Astrocyte of the spinal cord (primary cell): ENCODE results near the gene C13orf46.

ENCODE experiments used
- DNase-seq: peaks from one replicate; pipeline ENCODE4 v3.0.0; 2011; ENCODE audit warnings: low read depth, low spot score
- H3K4me3 ChIP-seq: 2 replicates; pipeline ENCODE4 v1.5.1; 2011; ENCODE audit warnings: low read depth, mild to moderate bottlenecking, low read length, moderate library complexity
- CTCF ChIP-seq: IDR thresholded peaks from 2 replicates; pipeline ENCODE4 v1.5.1; 2012; ENCODE audit warnings: low read depth, mild to moderate bottlenecking, low read length, inconsistent platforms
- in situ Hi-C: cut with HindIII; loops from 2 replicates; pipeline ENCODE4 v1.10.0; 2017; ENCODE audit warnings: low sequenced_read_pairs

The C13orf46 gene

GRCh38 chr13:113970810-113971470 lies 2.9 kb downstream of the C13orf46 start:
- in situ Hi-C loops: no loop called here
- DNase-seq: peak; percentile 24
- TF ChIP-seq CTCF: no peak
- no peak overlapping the region for H3K4me3 ChIP-seq

GRCh38 chr13:113969973-113970611 lies 3.8 kb downstream of the C13orf46 start:
- no peak for DNase-seq
- no peak overlapping the region for H3K4me3 ChIP-seq
- in situ Hi-C loops: no loop called here
- no peak for TF ChIP-seq CTCF

DNA sequence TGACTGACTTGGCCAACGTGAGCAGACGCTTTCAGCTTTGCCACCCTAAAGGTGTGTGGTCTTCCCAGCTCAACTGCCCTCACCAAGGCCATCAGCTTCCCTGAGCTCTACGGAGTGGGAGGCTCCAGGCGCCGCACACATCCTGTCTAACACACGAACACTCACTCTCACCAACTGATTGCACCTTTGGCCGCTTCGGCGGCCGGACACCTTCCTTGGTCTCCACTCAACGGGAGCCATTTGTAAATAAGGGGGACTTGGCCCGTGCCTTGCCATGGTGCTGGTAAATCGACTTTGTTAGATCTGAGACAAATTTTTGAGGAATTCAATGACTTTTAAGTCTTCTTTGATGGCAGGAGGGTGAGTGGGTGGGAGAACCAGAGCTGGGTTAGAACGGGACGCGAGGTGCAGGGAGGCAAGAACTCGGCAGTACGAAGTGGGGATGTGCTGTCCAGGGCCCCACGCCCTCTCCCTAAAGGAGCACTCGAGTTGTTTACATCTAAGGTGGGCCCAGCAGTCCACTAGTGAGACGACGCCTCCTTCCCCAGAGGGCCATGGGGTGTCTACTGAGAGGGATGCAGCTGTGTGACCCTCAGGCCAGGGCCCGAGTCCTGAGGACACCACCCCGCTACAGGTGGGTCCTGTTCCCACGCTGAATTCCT lies 4.4 kb downstream of the C13orf46 start:
- no peak for DNase-seq
- TF ChIP-seq CTCF: no peak
- in situ Hi-C loops: no loop called here
- H3K4me3 ChIP-seq: no peak overlapping the region

GRCh38 chr13:113968463-113969310 lies 5.2 kb downstream of the C13orf46 start:
- H3K4me3 ChIP-seq: no peak overlapping the region
- TF ChIP-seq CTCF: peak; percentile 14
- no peak for DNase-seq
- in situ Hi-C loops: no loop called here

DNA sequence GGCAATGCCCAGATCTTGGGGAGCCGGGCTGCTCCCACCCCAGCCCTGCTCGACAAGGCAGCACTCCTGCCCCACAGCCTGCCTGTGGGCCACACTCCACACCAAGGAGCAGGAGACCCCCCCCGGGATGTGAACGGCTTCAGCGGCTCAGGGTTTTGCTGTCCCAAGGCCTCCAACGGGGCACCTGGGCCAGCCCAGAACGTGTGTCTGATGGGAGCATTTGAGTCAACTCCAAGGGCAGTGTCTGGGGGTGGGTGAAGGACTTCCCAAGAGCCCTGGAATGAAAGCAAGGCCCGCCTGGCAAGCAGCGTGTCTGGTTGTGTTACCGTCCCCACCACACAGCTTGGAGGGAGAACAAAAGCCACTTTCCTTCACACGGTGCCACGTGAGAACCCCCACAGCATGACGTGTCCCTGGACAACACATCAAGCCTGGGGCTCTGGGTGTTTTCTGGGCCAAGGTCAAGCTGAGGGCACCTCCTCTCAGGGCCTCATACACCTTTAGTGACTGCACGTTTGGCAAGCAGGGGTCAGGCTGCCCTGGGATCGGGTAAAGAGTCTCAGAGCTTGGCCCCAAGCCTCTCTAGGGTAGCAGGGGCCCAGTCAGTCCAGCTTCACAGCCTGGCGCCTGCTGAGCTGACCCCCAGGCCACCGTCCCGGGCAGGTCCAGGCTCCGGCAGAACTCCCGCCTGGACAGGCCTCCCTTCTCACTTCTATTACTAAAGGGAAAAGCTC lies 6.0 kb downstream of the C13orf46 start:
- in situ Hi-C loops: no loop called here
- no peak for DNase-seq
- TF ChIP-seq CTCF: no peak
- no peak overlapping the region for H3K4me3 ChIP-seq
